8988T (cell line): Measurements from ENCODE around the gene KMT5C.
A peak's percentile ranks its signal among the peaks of the same experiment; 100 is the strongest.

Experiments used
- DNase-seq: peaks from one replicate; pipeline ENCODE4 v3.0.0; 2011

The KMT5C gene

GRCh38 chr19:55348317-55349034 is 8.8 kb downstream of the KMT5C start:
- DNase-seq = no peak

DNA sequence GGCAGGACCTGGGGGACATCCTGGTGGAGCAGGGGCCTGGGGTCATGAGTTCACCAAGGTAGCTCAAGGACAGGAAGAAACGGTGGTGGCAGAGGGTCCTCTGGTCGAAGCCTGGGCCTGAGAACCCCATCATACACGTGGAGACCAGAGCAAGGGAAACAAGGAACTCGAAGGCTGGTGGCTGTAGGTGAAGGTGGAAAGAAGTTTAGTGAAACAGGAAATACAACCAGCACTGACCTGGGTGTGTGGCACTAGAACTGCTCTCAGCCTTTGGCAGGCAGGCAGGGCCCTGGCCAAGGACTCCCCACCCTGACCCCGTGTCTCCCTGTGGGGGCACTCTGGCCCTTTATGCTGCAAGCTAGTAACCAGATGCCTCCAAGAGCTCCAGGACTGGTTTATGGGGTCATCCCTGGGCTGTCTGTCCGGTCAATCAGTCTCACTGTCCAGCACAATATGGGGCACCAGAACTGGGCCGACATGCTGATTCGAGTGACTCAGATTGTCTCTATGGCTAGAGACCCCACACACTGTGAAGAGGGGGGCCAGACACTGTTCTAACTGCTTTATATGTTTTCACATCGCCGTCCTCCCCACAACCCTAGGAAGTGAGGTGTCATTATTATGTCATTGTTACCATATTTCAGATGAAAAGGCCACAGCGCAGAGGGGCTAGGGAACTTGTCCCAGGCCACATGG is 11.1 kb downstream of the KMT5C start:
- no peak for DNase-seq

- DNase-seq = no peak
Measured at GRCh38 chr19:55352040-55352439, 12.4 kb downstream of the KMT5C start.

DNA sequence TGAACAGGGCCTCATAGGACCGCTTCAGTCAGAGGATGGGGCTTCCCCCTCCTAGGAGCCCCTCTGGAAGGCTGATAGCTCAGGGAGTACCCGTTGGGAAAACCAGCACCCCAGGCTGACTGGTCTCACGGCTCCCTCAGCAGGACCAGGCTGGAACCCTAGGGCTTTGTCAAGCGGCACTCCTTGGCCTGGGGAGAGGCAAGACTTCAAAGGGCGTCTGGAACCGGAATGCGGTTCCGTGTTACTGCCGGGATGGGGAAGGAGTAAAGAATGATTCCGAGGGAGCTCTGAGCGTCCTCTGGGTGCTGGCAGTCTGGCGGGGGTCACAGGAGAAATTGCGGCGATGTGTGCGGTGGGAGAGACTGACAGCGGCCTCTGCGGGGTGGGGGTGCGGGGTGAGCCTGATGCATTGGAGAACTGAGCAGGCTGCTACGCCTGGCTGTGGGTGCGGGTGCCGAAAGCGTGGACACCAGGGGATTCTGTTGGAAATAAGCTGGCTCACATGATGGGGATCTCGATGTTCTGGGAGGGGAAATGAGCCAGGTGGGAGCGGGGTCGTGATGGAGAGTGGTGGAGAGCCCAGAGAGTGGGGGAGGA is 13.0 kb downstream of the KMT5C start:
- no peak for DNase-seq

- no peak for DNase-seq
Measured at GRCh38 chr19:55353356-55353802, 13.7 kb downstream of the KMT5C start.

GRCh38 chr19:55353803-55354697 is 14.4 kb downstream of the KMT5C start:
- DNase-seq = peak; percentile 84

- DNase-seq = no peak
Measured at GRCh38 chr19:55354698-55355212, 15.1 kb downstream of the KMT5C start, which contains the start of gene COX6B2. COX6B2 (minus strand) TSS chr19:55354719; CDS start chr19:55354521, 198 bp downstream.

DNA sequence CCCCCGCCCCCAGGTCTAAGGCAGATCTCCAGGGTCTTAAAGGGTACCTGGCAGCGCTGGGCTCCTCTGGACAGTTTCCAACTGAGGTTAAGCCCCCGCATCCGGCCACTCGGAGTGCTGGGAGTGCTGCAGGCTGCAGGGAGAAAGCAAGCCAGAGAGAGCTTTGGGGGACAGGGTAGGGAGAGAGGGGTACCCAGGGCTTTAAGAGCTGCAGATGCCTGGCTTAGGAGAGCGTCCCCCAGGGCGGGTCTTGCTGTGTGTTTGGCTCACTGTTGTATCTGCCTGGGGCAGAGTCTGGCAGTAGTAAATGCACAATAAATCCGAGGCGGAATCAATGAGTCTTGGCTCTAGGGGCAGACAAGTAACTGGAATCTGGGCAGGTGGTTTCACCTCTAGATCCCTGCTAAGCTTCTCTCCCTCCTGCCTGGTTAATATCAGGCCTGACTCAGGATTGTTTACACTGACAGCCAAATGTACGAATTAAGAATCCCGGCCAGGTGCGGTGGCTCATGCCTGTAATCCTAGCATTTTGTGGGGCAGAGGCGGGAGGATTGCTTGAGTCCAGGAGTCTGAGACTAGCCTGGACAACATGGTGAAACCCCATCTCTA is 15.6 kb downstream of the KMT5C start:
- DNase-seq = no peak

DNA sequence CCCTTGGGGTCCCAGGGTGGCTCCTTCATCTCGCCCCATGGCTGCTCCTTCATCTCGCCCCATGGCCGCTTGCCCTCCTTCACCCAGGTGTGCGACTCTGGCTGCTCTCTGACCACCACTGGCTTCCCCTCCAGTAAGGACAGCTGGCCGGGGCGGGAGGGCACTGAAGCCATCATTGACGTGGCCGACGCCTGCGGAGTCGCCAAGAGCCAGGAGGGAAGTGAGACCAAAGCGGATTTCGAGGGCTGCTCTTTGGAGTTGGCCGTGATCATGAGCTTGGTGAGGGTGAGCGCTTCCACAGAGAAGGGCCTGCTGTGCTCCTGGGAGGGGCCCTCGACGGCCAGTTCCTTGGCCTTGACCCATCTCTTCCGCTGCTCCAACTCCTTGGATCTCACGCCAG is 18.8 kb downstream of the KMT5C start:
- DNase-seq = no peak

GRCh38 chr19:55358943-55359908 is 19.6 kb downstream of the KMT5C start:
- no peak for DNase-seq

DNA sequence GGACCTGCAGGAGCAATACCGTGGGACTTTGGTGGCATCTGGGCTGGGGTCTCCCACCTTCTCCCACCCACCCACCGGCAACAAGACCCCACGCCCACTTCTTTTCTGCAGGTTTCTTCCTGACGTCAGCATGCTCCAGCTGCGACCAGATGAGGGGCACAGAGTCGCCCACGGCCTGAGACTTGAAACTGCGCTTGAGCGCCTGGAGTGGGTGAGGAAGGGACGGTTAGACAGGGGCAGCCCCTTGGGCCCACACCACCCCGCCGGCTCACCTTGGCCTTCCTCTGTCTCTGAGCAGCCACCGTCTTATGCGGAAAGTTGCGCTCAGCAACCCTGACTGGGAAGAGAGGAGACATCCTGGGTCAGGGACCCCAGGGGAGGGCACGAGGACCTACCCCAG is 21.2 kb downstream of the KMT5C start:
- DNase-seq = no peak

- DNase-seq = no peak
Measured at GRCh38 chr19:55362174-55362989, 22.7 kb downstream of the KMT5C start.

GRCh38 chr19:55362990-55363716 is 23.5 kb downstream of the KMT5C start, which contains the start of gene GARIN5B:
GARIN5B (minus strand) TSS chr19:55363260; CDS start chr19:55363066, 194 bp downstream.
- no peak for DNase-seq

DNA sequence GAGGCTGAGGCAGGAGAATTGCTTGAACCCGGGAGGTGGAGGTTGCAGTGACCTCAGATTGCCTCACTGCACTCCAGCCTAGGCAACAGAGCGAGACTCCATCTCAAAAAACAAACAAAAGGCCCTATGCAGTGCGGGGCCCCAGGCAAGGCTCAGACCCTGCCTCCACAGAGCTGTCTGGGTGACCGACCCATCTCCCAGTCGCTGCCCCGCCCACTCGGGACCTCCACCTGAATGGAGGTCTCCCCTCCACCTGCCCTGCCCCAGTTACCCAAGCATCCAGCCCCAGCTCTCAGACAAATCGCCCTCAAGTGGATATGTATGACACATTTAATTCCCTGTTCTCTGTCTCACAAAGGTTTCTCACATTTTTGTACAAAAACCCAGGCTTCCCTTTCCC is 25.6 kb downstream of the KMT5C start:
- no peak for DNase-seq

DNA sequence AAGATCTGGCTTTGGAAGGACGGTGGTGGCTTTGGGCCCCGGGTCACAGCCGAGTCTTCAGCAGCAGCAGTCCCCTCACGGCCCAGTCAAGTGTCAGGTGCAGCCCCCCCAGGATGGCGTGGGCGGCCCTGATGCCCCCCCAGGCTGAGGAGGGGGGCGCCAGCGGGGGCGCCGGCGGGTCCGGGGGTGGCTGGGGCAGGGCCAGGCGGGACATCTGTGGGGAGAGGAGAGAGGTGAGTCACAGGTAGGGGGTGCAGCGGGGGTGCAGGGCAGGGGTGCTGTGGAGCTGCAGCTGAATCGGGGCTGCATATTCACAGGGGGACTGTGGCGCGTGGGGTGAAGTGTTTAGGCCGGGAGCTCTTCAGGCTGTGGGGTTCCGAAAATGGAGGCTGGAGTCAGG is 26.3 kb downstream of the KMT5C start:
- DNase-seq = no peak

- no peak for DNase-seq
Measured at GRCh38 chr19:55366790-55367189, 27.1 kb downstream of the KMT5C start.

DNA sequence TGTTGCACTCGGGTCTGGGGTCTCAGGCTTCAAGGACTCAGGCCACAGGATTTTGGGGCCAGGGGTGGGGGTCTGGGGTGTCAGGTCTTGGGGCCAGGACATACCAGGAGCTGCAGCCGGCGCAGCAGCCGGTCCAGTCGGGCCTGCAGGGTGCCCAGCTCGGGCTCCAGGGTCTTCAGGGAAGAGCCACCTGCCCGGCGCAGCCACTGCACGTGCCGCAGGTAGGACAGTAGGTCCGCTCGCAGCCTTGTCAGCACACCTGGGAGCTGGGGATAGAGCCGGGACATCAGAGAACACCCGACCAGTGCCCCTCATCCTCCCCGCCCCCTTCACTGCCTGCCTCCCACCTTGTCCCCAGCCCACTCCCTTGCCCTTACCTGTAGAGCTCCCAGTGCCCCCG is 28.4 kb downstream of the KMT5C start:
- DNase-seq = no peak

DNA sequence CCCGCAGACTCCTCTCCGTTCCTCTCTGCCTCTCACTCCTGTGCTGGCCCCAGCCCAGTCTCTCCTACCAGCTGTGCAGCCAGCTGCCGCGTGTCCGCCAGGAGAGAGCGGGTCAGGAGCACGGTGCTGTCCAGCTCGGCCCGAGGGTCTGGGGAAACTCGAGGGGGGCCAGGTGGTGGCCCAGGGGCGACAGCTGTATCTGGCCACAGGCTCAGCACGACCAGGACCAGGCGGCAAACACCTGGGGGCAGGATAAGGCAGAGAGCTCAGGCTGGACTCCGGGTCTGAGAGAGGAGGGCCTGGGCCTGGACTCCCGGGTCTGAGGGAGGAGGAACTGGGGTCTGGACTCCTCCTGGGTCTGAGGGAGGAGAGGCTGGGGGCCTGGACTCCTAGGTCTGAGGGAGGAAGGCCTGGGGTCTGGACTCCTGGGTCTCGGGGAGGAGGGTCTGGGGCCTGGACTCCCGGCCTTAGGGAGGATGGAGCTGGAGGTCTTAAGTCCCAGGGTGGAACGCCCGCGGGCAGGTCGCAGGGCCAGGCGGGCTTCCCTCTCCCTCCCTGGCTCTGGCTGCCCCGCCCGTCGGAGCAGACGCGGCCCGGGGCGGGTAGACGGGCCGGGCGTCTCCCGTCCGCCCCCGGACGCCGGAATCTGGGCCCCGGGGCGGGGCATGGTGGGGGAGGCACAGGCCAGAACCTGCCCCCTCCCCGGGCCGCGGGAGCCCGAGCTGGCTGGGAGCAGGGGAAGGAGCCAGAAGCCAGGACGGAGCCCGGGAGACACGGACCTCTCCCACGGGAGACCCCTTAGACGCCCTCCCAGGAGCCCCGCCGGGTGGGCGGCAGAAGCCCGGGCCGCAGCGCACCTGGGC is 29.3 kb downstream of the KMT5C start:
- peak; percentile 63 for DNase-seq
